Neural progenitor cell (in vitro differentiated cells): ENCODE data around the gene MMP20.

Experiments
- CTCF ChIP-seq: fragments of 200-600 bp; sonication (generic); IDR thresholded peaks from 2 replicates; pipeline ENCODE4 v1.5.1; 2017; ENCODE audit warnings: antibody characterized with exemption, mild to moderate bottlenecking
- EZH2 ChIP-seq: fragments of 200-600 bp; sonication (generic); IDR thresholded peaks from 2 replicates; pipeline ENCODE4 v1.6.1; 2017; ENCODE audit warnings: antibody characterized with exemption, mild to moderate bottlenecking, moderate library complexity
- EZH2phosphoT487 ChIP-seq: fragments of 200-600 bp; sonication (generic); IDR thresholded peaks from 2 replicates; pipeline ENCODE4 v1.6.1; 2017; ENCODE audit warnings: antibody characterized with exemption

- TF ChIP-seq EZH2phosphoT487 = no peak
- TF ChIP-seq CTCF = no peak
- TF ChIP-seq EZH2 = no peak
Observed at GRCh38 chr11:102544594-102544993, 80.5 kb downstream of the MMP20 start.
